HepG2 (cell line): ENCODE data around the gene TWNK. TPM values are rescaled to one million over a fixed set of nuclear protein-coding genes. Genes with fewer than 3 reads are reported as not detected.

ENCODE experiments used
- BHLHE40 ChIP-seq: IDR thresholded peaks from 2 replicates; pipeline ENCODE4 v1.6.1; 2011; ENCODE audit warnings: low read length, improper control_type of control experiment
- CTCF ChIP-seq: sonication (generic); formaldehyde crosslinking; IDR thresholded peaks from 2 replicates; pipeline ENCODE4 v1.5.0; 2020; ENCODE audit warnings: mild to moderate bottlenecking, missing genetic modification reagents, moderate library complexity
- GFI1 ChIP-seq: sonication (generic); formaldehyde crosslinking; IDR thresholded peaks from 2 replicates; pipeline ENCODE4 v1.5.0; 2020; ENCODE audit warnings: missing genetic modification reagents, mild to moderate bottlenecking, borderline replicate concordance
- KLF11 ChIP-seq: IDR thresholded peaks from 2 replicates; pipeline ENCODE4 v1.6.1; 2016; ENCODE audit warnings: missing compliant biosample characterization
- MLXIP ChIP-seq: sonication (generic); formaldehyde crosslinking; IDR thresholded peaks from 2 replicates; pipeline ENCODE4 v1.9.0; 2021; ENCODE audit warnings: missing genetic modification reagents, borderline replicate concordance
- MXD1 ChIP-seq: sonication (generic); formaldehyde crosslinking; IDR thresholded peaks from 2 replicates; pipeline ENCODE4 v1.4.0; 2020; ENCODE audit warnings: mild to moderate bottlenecking, missing genetic modification reagents
- NFYB ChIP-seq: sonication (generic); formaldehyde crosslinking; IDR thresholded peaks from 2 replicates; pipeline ENCODE4 v1.4.0; 2020; ENCODE audit warnings: missing genetic modification reagents
- PAF1 ChIP-seq: IDR thresholded peaks from 2 replicates; pipeline ENCODE4 v1.6.1; 2016; ENCODE audit warnings: missing genetic modification reagents, missing compliant biosample characterization
- PRDM4 ChIP-seq: sonication (generic); formaldehyde crosslinking; IDR thresholded peaks from 2 replicates; pipeline ENCODE4 v1.9.0; 2021; ENCODE audit warnings: missing genetic modification reagents, borderline replicate concordance
- REXO4 ChIP-seq: sonication (generic); formaldehyde crosslinking; IDR thresholded peaks from 2 replicates; pipeline ENCODE4 v1.8.0; 2022; ENCODE audit warnings: missing genetic modification reagents, mild to moderate bottlenecking, borderline replicate concordance
- SP2 ChIP-seq: sonication (generic); formaldehyde crosslinking; IDR thresholded peaks from 2 replicates; pipeline ENCODE4 v1.5.1; 2020; ENCODE audit warnings: mild to moderate bottlenecking, missing genetic modification reagents
- SRSF4 ChIP-seq: fragments of 200-400 bp; formaldehyde crosslinking; IDR thresholded peaks from one replicate; pipeline ENCODE4 v1.6.1; 2018; ENCODE audit warnings: mild to moderate bottlenecking, low read depth, low read length, moderate library complexity; ENCODE audit not compliant: poor library complexity, severe bottlenecking
- ZNF20 ChIP-seq: sonication (generic); formaldehyde crosslinking; IDR thresholded peaks from 2 replicates; pipeline ENCODE4 v1.4.0; 2020; ENCODE audit warnings: mild to moderate bottlenecking, moderate library complexity, missing genetic modification reagents
- ZNF33B ChIP-seq: sonication (generic); formaldehyde crosslinking; IDR thresholded peaks from 2 replicates; pipeline ENCODE4 v1.5.1; 2020; ENCODE audit warnings: mild to moderate bottlenecking, missing genetic modification reagents
- ZNF362 ChIP-seq: sonication (generic); formaldehyde crosslinking; IDR thresholded peaks from 2 replicates; pipeline ENCODE4 v1.4.0; 2020; ENCODE audit warnings: missing genetic modification reagents, mild to moderate bottlenecking, borderline replicate concordance
- ZSCAN25 ChIP-seq: sonication (generic); formaldehyde crosslinking; IDR thresholded peaks from 2 replicates; pipeline ENCODE4 v1.8.0; 2022; ENCODE audit warnings: mild to moderate bottlenecking, missing genetic modification reagents
- polyA plus RNA-seq, 8 experiments: library from polyadenylated mRNA; depleted of rRNA in 3 of 8; stranded (reverse) in 7 of 8; unstranded in 1 of 8; fragments of >200 nt; fragmentation: Illumina TruSeq in 4 of 8; extraction: Trizol in 4 of 8; gene quantifications; 2 replicates each; pipeline versions ENCODE4 v1.2.1 to v1.2.3, GENCODE V29; 2011 to 2016; ENCODE audit warnings: low read depth in 4 of 8, missing spikeins in 1 of 8, mixed read lengths in 1 of 8; ENCODE audit not compliant: insufficient read depth in 1 of 8
- total RNA-seq, 5 experiments: library from RNA; depleted of rRNA; stranded (reverse); fragments of >200 nt; fragmentation: Illumina TruSeq; extraction: Trizol; gene quantifications; 2 replicates each; pipeline ENCODE4 v1.2.3, GENCODE V29; 2016; ENCODE audit warnings: low read depth in 1 of 5
- TF ChIP-seq, protein P1 (sequence below): IDR thresholded peaks from 2 replicates; pipeline ENCODE4 v1.6.1; 2012; ENCODE audit warnings: inconsistent platforms
- TF ChIP-seq, protein P2 (sequence below): sonication (generic); formaldehyde crosslinking; IDR thresholded peaks from 2 replicates; pipeline ENCODE4 v1.4.0; 2020; ENCODE audit warnings: missing genetic modification reagents, borderline replicate concordance

Gene TWNK
- total and polyA plus RNA-seq, 2 of the 13 experiments (the other 11 are each of a cell fraction or from before 2014, with no cell fraction given): 10.7 to 16.5 TPM

GRCh38 chr10:100969187-100970075, 17.9 kb upstream of the TWNK start, which contains the start of gene SEMA4G (continued):
- TF ChIP-seq PRDM4 (CRISPR knock-in tag) (no peak), ZSCAN25 (CRISPR knock-in tag) (peak; percentile 74; the same call in 1 of the 2 replicates), ZNF20 (CRISPR knock-in tag) (no peak), REXO4 (CRISPR knock-in tag) (no peak), GFI1 (no peak), NFYB (CRISPR knock-in tag) (no peak), MXD1 (CRISPR knock-in tag) (no peak; the same call in 1 of the 2 replicates), ZNF362 (CRISPR knock-in tag) (no peak), SRSF4 (no peak), PAF1 (CRISPR knock-in tag) (no peak; the same call in 1 of the 2 replicates), BHLHE40 (peak; percentile 24; the same call in 1 of the 2 replicates), ZNF33B (no peak), KLF11 (CRISPR knock-in tag) (no peak), CTCF (CRISPR knock-in tag) (peak; percentile 87), MLXIP (0 out of 2 replicates have a peak, but pooled peaks have one; percentile 10), SP2 (CRISPR knock-in tag) (no peak)
- TF ChIP-seq, protein P1, sequence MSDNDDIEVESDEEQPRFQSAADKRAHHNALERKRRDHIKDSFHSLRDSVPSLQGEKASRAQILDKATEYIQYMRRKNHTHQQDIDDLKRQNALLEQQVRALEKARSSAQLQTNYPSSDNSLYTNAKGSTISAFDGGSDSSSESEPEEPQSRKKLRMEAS: no peak
- TF ChIP-seq, protein P2, sequence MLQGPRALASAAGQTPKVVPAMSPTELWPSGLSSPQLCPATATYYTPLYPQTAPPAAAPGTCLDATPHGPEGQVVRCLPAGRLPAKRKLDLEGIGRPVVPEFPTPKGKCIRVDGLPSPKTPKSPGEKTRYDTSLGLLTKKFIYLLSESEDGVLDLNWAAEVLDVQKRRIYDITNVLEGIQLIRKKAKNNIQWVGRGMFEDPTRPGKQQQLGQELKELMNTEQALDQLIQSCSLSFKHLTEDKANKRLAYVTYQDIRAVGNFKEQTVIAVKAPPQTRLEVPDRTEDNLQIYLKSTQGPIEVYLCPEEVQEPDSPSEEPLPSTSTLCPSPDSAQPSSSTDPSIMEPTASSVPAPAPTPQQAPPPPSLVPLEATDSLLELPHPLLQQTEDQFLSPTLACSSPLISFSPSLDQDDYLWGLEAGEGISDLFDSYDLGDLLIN: no peak
